HepG2 (cell line): ENCODE measurements around the gene CCDC174. TPM values are rescaled to one million over a fixed set of nuclear protein-coding genes. Genes with fewer than 3 reads are reported as not detected.

ENCODE experiments used
- ATAC-seq: fragments of 200-7000 bp; cut with Tn5 transposase; 3 replicates; pipeline ENCODE4 v1.9.1; 2020; ENCODE audit warnings: mild to moderate bottlenecking, moderate library complexity
- BruUV-seq: library from RNA; stranded (reverse); fragments of 400-500 nt; replicated peaks from 2 replicates; lab custom pipeline; 2021; lab: Mats Ljungman, UMichigan
- CTCF ChIA-PET: fragments of 300-600 bp; formaldehyde crosslinking; extraction: SDS; loops from one replicate; lab custom pipeline; 2021; ENCODE audit warnings: low total read pairs, inconsistent platforms, low intra/inter-chr PET ratio; lab: Yijun Ruan, JAX
- POLR2A ChIA-PET: fragments of 350-600 bp; sonication (Branson Sonifier 250); formaldehyde crosslinking; loops from one replicate; lab custom pipeline; 2020; ENCODE audit warnings: antibody characterized with exemption, inconsistent platforms; lab: Yijun Ruan, JAX
- DNase-seq: peaks from one replicate; pipeline ENCODE4 v3.0.0-alpha.2; 2015; ENCODE audit warnings: low spot score
- FAIRE-seq: peaks from 3 replicates; lab custom pipeline; 2011; peaks lifted over from hg19 to GRCh38; lab: Jason Lieb, UNC
- H2AFZ ChIP-seq: one replicate; pipeline ENCODE4 v1.6.1; 2011; ENCODE audit warnings: low read length, inconsistent platforms
- H3K27ac ChIP-seq: fragments of 300-600 bp; 3 replicates; pipeline ENCODE4 v1.8.0; 2011; ENCODE audit warnings: mixed run types, mild to moderate bottlenecking, mixed read lengths, low read length, inconsistent platforms; ENCODE audit not compliant: insufficient read depth; ENCODE audit errors: extremely low read length
- H3K27me3 ChIP-seq, 2 experiments: fragments of 200-600 bp in 1 of 2; 2 replicates in 1 of 2; 3 replicates in 1 of 2; pipeline versions ENCODE4 v1.6.0 to v1.8.0; 2011; ENCODE audit warnings: low read length in 2 of 2, mild to moderate bottlenecking in 2 of 2, moderate library complexity in 2 of 2, inconsistent platforms in 1 of 2; ENCODE audit not compliant: insufficient read depth in 2 of 2, control insufficient read depth in 1 of 2
- H3K36me3 ChIP-seq, 2 experiments: fragments of 200-600 bp in 1 of 2; replicated peaks in 1 of 2; 2 replicates in 1 of 2; 3 replicates in 1 of 2; pipeline versions ENCODE4 v1.5.1 to v1.8.0; 2011; ENCODE audit warnings: low read length in 2 of 2, inconsistent platforms in 1 of 2; ENCODE audit not compliant: insufficient read depth in 2 of 2, control insufficient read depth in 1 of 2
- H3K4me1 ChIP-seq: 2 replicates; pipeline ENCODE4 v1.5.1; 2012; ENCODE audit warnings: low read length, inconsistent platforms; ENCODE audit not compliant: insufficient read depth
- H3K4me2 ChIP-seq: 2 replicates; pipeline ENCODE4 v1.6.0; 2011; ENCODE audit warnings: low read depth, low read length, inconsistent platforms
- H3K4me3 ChIP-seq, 3 experiments: fragments of 200-600 bp in 1 of 3; sonication (generic), shearing (Covaris generic) in 1 of 3; replicated peaks in 1 of 3; 2 replicates each; pipeline ENCODE4 v1.5.1; 2011 to 2016; ENCODE audit warnings: low read length in 3 of 3, inconsistent platforms in 2 of 3, low read depth in 2 of 3, mild to moderate bottlenecking in 2 of 3, control low read depth in 1 of 3, mixed read lengths in 1 of 3; ENCODE audit not compliant: insufficient read depth in 1 of 3
- H3K79me2 ChIP-seq: one replicate; pipeline ENCODE4 v1.6.1; 2011; ENCODE audit warnings: low read length, inconsistent platforms; ENCODE audit not compliant: insufficient read depth
- H3K9ac ChIP-seq: 2 replicates; pipeline ENCODE4 v1.6.0; 2011; ENCODE audit warnings: mild to moderate bottlenecking, low read depth, low read length, inconsistent platforms; ENCODE audit not compliant: insufficient read depth
- H3K9me3 ChIP-seq: 2 replicates; pipeline ENCODE4 v1.5.1; 2012; ENCODE audit warnings: mild to moderate bottlenecking, low read length
- H4K20me1 ChIP-seq: 2 replicates; pipeline ENCODE4 v1.6.0; 2011; ENCODE audit warnings: inconsistent platforms, mild to moderate bottlenecking, low read length, moderate library complexity; ENCODE audit not compliant: insufficient read depth
- CBX1 ChIP-seq: IDR thresholded peaks from one replicate; pipeline ENCODE4 v1.6.1; 2016; ENCODE audit warnings: antibody characterized with exemption, low read depth
- CSRNP1 ChIP-seq: sonication (generic); formaldehyde crosslinking; IDR thresholded peaks from 2 replicates; pipeline ENCODE4 v1.8.1; 2023; ENCODE audit warnings: mild to moderate bottlenecking, missing genetic modification reagents
- HNF4A ChIP-seq: sonication (generic); formaldehyde crosslinking; IDR thresholded peaks from 2 replicates; pipeline ENCODE4 v1.4.0; 2020; ENCODE audit warnings: missing genetic modification reagents
- RBAK ChIP-seq: sonication (generic); formaldehyde crosslinking; IDR thresholded peaks from 2 replicates; pipeline ENCODE4 v1.5.1; 2020; ENCODE audit warnings: mild to moderate bottlenecking, missing genetic modification reagents
- THAP11 ChIP-seq: IDR thresholded peaks from 2 replicates; pipeline ENCODE4 v1.6.1; 2016; ENCODE audit warnings: missing biosample characterization, missing genetic modification reagents
- ZFY ChIP-seq: sonication (generic); formaldehyde crosslinking; IDR thresholded peaks from 2 replicates; pipeline ENCODE4 v1.4.0; 2020; ENCODE audit warnings: missing genetic modification reagents
- ZHX1 ChIP-seq: sonication (generic); formaldehyde crosslinking; IDR thresholded peaks from 2 replicates; pipeline ENCODE4 v1.8.1; 2022; ENCODE audit warnings: low read depth, mild to moderate bottlenecking, missing genetic modification reagents
- ZNF362 ChIP-seq: sonication (generic); formaldehyde crosslinking; IDR thresholded peaks from 2 replicates; pipeline ENCODE4 v1.4.0; 2020; ENCODE audit warnings: missing genetic modification reagents, mild to moderate bottlenecking, borderline replicate concordance
- ZNF770 ChIP-seq: sonication (generic); formaldehyde crosslinking; IDR thresholded peaks from 2 replicates; pipeline ENCODE4 v1.5.0; 2020; ENCODE audit warnings: mild to moderate bottlenecking, missing genetic modification reagents
- WGBS: methylation state at CpG from one replicate; pipeline ENCODE4 v1.1.6; 2017; ENCODE audit warnings: low lambda C conversion rate; 5-methylcytosine and 5-hydroxymethylcytosine counted together
- in situ Hi-C: cut with HindIII; loops from 2 replicates; pipeline ENCODE4 v1.10.0; 2017; ENCODE audit warnings: low pct_unique_long_range_greater_than_20kb; ENCODE audit not compliant: extremely low pct_ligation_motif_present
- intact Hi-C: fragments of 100-400 bp; cut with micrococcal nuclease; formaldehyde crosslinking; loops from one replicate; pipeline ENCODE4 v1.10.0; 2022; ENCODE audit not compliant: unreplicated experiment
- polyA plus RNA-seq, 8 experiments: library from polyadenylated mRNA; depleted of rRNA in 3 of 8; stranded (reverse) in 7 of 8; unstranded in 1 of 8; fragments of >200 nt; fragmentation: Illumina TruSeq in 4 of 8; extraction: Trizol in 4 of 8; gene quantifications; 2 replicates each; pipeline versions ENCODE4 v1.2.1 to v1.2.3, GENCODE V29; 2011 to 2016; ENCODE audit warnings: low read depth in 4 of 8, missing spikeins in 1 of 8, mixed read lengths in 1 of 8; ENCODE audit not compliant: insufficient read depth in 1 of 8
- total RNA-seq, 5 experiments: library from RNA; depleted of rRNA; stranded (reverse); fragments of >200 nt; fragmentation: Illumina TruSeq; extraction: Trizol; gene quantifications; 2 replicates each; pipeline ENCODE4 v1.2.3, GENCODE V29; 2016; ENCODE audit warnings: low read depth in 1 of 5

Gene CCDC174
- total and polyA plus RNA-seq, 2 of the 13 experiments (the other 11 are each of a cell fraction or from before 2014, with no cell fraction given): 5.4 to 11.0 TPM

GRCh38 chr3:14630404-14631100 is 21.0 kb upstream of the CCDC174 start (continued):
- TF ChIP-seq ZNF362 (CRISPR knock-in tag) (peak; percentile 51; the same call in 1 of the 2 replicates), HNF4A (peak; percentile 29; the same call in 1 of the 2 replicates), ZNF770 (peak; percentile 86)

GRCh38 chr3:14631101-14631497 is 20.5 kb upstream of the CCDC174 start:
- no peak for TF ChIP-seq CSRNP1 (CRISPR knock-in tag)
- no peak for TF ChIP-seq ZHX1 (CRISPR knock-in tag)
- TF ChIP-seq ZFY: no peak
- TF ChIP-seq CBX1: no peak
- peak; percentile 95 for TF ChIP-seq RBAK (CRISPR knock-in tag)
- TF ChIP-seq THAP11: no peak
- Histone ChIP-seq H2AFZ (no peak overlapping the region), H3K27ac (peak overlapping the region; percentile 58), H3K27me3 (peaks cover 1 to 13% of the 10 kb centered on the region in 2 experiments; a peak in 2 of 5 replicates), H3K9me3 (peaks cover 6% of the 10 kb centered on the region; the same call in 1 of the 2 replicates), H3K4me3 (no peak overlapping the region), H3K4me2 (peak overlapping the region; percentile 32; the same call in 1 of the 2 replicates), H3K4me1 (peaks cover 57% of the 10 kb centered on the region), H3K9ac (no peak overlapping the region), H3K36me3 (no peaks in the 10 kb centered on the region), H3K79me2 (no peaks in the 10 kb centered on the region), H4K20me1 (no peaks in the 10 kb centered on the region)
- FAIRE-seq (no peak), ATAC-seq (no peak), DNase-seq (no peak)
- in situ Hi-C loops: no loop called here
- POLR2A ChIA-PET: interaction anchor here (1.7 kb wide), 1 partner anchor 20 kb away, joined by 18 read pairs; the partner anchor contains the start of gene CCDC174
- intact Hi-C loops: loop anchor here (5.0 kb wide), 1 partner anchor 291 kb away; no protein-coding TSS in a partner anchor
- BruUV-seq: no TSS peak
- CTCF ChIA-PET: no interaction called here
- 39% methylated on average over 3 of the region's 5 CpGs for WGBS
